Mesenteric fat pad (tissue), 1 donor: ENCODE measurements around the gene ABCG1. TPM values are rescaled to one million over a fixed set of nuclear protein-coding genes. Genes with fewer than 3 reads are reported as not detected.
"Not testable (repeated sequence)": the region's sequence is repeated elsewhere in the genome, so short reads cannot be mapped to it uniquely, and the experiment has no call there.

Source experiments
- DNase-seq: peaks from one replicate; pipeline ENCODE4 v3.0.0-alpha.2; 2020; ENCODE audit warnings: low spot score
- long read RNA-seq: library from polyadenylated mRNA; unstranded; transcript quantifications from one replicate; pipeline ENCODE4 v2.0.0, GENCODE V29; 2020
- total RNA-seq: library from RNA; stranded (reverse); fragmentation: NEBNext Ultra II Directional; extraction: Animal tissue kit (Norgen Biotek cat#: 25700); gene quantifications from one replicate; pipeline ENCODE4 v1.2.1, GENCODE V29; 2021
- donor health status: DM: yes; HTN: yes; CAD: no.

Gene ABCG1
- total RNA-seq: 25.9 TPM
- long read RNA-seq, transcript ABCG1-203 (15 exons, 3,034 nt): minor isoform, 9 of 50 reads
- long read RNA-seq, transcript ABCG1-205 (15 exons, 2,998 nt): major isoform, 18 of 50 reads
- long read RNA-seq, partial matches to known transcripts: 4 of 50 reads
- long read RNA-seq, other reads (novel, unspliced or antisense): 17 of 50 reads

GRCh38 chr21:42218836-42219605 is at the start of gene ABCG1:
Gene ABCG1, plus strand, starts transcription at chr21:42219140. Its CDS starts 123 bp downstream, at chr21:42219263.
- DNase-seq: peak; percentile 89

DNA sequence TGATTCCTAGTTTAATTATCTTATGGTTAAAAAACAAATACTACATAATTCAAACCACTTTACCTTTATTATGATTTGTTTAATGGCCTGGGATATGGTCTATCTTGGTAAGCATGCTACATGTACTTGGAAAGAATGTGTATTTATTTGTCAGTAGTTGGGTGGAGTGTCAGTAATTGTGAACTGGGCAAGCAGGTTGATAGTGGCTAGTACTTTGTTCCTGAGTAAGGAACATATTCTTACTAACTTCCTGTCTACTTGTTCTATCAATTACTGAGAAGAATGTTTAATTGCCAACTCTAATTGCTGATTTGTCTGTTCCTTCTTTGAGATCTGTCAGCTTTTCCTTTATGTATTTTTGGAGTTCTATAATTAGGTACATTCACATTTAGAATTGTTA is 49.2 kb upstream of the ABCG1 start:
- no peak for DNase-seq

DNA sequence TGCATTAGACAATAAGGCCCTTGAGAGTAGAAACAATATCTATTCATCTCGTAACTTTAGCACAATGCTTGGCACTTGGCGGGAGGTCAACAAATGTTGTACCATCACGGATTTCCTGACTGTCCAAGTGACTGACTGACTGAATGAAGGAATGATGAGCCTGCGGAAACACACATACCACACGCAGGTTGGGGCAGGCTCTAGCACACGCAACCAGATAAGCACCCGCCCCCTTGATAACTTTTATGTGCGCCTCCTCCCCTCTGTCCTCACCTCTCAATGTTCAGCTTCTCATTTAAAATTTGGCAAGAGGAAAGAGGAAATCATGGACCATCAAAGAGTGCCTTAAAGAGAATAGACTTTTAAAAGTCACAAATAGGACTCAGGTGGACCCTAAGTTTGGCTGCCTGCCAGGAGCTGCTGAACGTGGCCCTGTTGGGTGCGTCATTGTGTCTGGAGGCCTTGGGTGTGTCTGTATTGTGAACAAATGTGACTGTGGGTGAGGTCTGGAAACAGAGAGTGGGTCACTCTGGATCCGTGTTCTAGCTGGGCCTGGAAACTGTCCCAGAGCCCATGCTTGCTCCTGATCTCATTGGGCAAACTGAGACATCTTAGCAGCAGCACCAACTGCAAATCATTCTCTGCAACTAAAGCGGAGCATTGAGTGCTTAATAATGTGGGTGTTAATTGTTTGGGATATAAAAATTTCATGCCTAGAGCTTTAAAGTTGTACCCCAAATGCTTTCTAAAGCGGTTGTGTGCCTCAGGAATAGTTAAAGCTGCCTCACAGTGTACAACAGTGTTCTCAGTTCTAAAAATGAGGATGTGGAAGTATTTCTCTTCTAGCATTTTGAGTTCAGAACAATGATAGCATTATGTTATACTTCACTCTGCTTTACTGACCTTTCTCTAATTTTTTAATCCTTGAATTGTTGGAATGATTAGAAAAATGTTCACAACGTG is 47.6 kb upstream of the ABCG1 start:
- peak; percentile 87 for DNase-seq

DNA sequence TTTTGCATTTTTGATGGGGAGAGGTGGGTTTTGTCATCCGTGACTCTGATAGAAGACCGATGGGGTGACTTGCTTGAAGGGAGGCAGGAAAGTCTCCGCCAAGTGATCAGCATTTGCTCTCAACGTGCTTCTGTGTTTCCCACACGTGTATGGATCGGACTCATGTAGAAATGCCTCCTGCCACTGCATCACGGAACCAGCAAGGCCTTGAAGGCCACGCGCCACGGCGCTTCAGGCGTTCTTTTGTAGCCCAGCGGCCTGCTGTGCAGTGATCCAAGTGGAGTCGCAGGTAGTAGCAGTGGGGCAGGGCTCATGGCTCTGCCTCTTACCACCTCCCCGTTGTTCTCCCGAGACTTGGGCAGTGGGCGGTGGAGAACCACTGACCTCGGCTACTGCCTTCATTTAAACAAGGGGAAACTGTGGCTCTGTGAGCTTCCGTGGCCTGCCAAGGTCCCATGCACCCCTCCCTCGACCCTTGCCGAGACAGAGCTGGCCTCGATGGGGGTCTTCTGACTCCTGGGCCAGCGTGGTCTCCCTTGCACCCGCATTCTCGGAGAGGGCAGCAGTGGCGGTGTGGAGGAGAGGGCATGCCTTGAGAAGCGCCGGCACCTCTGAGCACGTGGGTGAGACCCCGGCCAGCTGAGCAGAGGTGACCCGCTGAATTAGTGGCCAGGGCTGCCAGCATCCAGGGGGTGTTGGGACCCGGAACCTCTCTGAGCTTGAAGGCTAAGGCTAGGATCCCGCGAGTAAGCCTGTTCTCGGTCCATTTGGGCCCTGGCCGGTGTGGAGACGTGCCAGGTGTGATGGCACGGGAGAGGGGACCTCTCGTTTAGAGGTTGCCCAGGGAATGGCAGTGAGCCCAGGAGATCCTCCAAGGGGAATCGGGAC is 46.1 kb upstream of the ABCG1 start:
- peak; percentile 82 for DNase-seq

- no peak for DNase-seq
These were observed 44.8 kb upstream of the ABCG1 start for GRCh38 chr21:42174173-42174572.

DNA sequence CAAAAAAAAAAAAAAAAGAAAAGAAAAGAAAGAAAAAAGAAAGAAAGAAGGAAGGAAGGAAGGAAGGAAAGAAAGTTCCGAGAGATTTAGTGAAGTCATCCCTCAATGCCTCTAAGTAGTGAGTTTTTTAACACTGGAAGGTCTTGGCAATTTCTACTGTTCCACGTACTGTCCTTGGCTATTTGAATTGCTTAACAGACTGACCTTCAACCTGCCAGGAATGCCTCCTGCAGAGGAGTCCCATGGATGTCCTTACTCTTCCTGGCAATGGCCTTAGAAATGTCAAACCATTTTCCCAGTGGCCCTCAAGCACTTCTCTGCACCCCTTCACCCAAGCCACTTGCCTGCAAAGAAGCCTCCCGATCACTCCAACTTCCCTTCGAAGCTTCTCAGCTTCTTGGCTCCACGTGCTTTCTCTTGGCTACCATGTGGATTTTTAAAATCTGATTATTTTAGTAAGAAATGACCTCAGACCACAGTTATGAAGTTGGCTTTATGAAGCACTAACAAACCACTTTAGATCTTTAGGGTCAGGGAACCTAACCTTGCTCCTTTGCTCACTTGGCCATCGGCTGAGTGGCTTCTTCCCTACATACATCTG is 43.7 kb upstream of the ABCG1 start:
- DNase-seq: no peak

- DNase-seq: no peak
These were observed 42.1 kb upstream of the ABCG1 start for GRCh38 chr21:42176859-42177258.

DNA sequence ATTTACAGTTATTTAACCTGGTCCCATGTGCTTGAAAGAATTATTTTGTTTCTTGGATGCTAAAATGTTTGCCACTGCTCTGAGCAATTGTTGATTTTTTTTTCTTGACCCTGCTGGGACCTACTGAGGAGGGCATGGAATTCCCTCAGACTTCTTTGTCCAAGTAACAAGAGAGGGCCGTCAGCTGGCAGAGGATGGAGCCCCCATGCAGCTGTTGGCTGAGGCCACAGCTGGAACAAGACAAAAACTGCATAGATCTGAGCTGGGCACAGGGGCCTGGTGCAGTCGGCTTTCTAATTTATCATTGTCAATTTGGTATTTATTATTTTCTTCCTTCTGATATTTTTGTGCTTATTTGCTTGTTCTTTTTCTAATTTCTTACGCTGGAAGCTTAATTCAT is 39.6 kb upstream of the ABCG1 start:
- DNase-seq: no peak

DNA sequence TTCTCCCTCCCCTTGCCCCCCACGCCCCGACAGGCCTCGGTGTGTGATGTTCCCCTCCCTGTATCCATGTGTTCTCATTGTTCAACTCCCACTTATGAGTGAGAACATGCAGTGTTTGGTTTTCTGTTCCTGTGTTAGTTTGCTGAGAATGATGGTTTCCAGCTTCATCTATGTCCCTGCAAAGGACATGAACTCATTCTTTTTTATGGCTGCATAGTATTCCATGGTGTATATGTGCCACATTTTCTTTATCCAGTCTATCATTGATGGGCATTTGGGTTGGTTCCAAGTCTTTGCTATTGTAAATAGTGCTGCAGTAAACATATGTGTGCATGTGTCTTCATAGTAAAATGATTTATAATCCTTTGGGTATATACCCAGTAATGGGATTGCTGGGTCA is 38.9 kb upstream of the ABCG1 start:
- not testable (repeated sequence) for DNase-seq

- no peak for DNase-seq
These were observed 36.1 kb upstream of the ABCG1 start for GRCh38 chr21:42182713-42183371.

DNA sequence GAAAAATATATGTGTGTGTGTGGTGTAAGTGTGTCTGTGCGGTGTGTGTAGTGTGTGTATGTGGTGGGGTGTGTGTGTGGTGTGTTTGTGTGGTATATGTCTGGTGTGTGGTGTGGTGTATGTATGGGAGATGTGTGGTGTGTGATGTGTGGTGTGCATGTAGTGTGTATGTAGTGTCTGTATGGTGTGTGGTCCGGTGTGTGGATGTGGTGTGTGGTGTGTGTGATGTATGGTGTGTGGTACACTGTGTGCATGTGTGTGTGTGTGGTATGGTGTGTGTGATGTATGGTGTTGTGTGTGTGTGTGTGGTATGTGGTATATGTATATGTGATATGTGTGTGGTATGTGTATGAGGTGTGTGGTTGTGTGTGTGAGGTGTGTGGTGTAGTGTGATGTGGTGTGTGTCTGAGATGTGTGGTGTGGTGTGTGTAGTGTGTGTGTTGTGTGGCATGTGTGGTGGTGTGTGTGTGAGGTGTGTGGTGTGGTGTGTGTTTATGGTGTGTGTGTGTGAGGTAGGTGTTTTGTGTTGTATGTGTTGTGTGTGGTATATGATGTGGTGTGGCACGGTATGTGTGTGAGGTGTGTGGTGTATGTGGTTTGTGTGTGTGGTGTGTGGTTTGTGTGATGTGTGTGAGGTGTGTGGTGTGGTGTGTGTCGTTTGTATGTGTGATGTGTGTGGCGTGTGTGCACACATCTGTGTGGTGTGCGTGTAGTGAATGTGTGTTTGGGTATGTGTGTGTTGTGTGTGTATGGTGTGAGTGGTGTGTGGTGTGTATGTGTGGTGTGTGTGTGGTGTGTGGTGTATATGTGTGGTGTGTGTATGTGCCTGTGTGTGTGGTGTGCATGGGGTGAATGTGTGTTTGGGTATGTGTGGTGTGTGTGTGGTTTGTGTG is 35.3 kb upstream of the ABCG1 start:
- DNase-seq: no peak

DNA sequence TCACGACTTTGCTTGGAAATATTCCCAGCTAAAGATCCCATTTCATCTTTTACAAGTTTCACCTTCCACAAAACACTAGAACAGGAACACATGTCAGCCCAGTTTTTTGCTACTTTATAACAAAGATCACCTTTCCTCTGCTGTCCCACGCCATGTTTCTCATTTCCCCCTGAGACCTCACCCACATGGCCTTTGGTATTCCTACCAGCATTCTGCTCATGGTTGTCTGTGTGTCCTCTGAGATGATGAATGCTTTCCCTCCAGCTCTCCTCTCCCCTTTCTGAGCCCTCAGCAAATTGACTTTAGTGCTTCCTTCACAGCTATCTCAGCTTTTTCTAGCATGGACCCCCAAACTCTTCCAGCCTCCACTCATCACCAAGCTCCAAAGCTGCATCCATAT is 32.3 kb upstream of the ABCG1 start:
- DNase-seq: no peak

- no peak for DNase-seq
These were observed 30.8 kb upstream of the ABCG1 start for GRCh38 chr21:42187976-42188653.

GRCh38 chr21:42188663-42189062 is 30.3 kb upstream of the ABCG1 start:
- no peak for DNase-seq

DNA sequence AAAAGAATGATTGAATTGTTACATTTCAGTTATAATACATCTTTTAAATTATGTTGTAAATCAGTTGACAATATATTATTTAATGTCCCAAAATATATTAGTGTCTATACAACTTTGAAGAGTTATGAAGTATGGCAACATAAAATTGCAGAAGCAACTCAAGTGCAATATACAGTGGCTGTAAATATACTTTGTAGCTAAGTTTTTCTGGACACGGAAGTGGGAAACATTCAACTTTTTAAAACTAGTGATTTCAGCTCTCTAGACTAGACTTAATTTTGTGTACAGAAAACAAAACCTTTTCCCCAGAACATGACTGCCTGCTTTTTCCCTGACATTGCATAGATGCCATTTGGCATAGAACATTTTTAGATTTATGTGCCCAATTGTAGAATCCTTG is 29.5 kb upstream of the ABCG1 start:
- DNase-seq: no peak

GRCh38 chr21:42189860-42190485 is 29.0 kb upstream of the ABCG1 start:
- DNase-seq: no peak

GRCh38 chr21:42190486-42190863 is 28.5 kb upstream of the ABCG1 start:
- DNase-seq: no peak

- DNase-seq: no peak
These were observed 27.9 kb upstream of the ABCG1 start for GRCh38 chr21:42191064-42191463.
